SHP77 (cell line): Measurements from ENCODE around the gene PRTFDC1.

Experiments used
- DNase-seq, 2 experiments: peaks; one replicate each; lab custom pipeline; 2025; lab: John Stamatoyannopoulos, UW

Gene PRTFDC1

DNA sequence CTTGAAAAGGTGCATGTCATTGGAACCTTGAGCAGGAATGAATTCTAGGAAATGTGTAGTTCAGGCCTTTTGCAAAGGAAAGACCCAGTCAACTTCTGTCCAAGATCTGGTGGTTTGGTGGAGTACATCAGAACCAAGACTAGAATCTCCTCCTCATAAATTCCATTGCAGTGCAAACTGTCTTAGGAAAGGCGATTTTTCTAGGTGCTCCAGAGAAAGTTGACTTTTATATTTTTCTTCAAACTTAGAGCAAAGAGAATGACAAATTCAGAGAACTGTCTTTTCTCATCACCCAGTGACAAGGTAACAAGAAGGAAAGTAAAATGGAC lies 50.0 kb downstream of the PRTFDC1 start:
- no peak for DNase-seq

DNA sequence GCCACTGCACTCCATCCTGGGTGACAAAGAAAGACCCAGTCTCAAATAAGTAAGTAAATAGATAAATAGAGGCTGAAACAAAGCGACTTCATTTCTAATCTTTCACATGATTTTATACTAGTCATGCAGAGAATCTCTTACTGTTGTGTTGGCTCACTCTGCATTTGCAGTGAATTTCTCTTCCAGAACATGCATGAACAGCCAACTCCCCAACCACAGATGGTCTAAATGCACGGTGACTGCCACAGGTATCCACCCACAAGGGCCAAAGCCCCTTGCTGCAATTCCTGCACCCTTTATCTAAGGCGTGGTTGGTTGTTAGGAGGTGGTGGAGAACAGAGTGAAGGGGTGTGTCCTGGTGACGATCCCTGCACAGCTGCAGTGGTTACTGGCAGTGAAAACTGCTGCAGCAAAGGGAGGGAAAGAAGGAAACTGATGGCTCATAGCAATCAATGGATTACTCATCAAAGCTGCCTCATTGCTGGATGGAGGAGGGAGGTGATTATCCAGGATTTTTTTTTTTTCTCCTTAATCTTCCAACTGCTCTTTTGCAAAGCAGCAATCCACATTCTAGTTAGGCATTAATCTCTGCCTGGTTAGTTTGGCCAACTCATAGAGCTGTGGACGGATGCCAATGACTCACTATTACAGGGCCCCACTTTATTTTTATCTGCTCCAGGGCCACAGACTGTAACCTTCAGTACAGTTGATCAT lies 50.6 kb downstream of the PRTFDC1 start:
- DNase-seq: no peak

DNA sequence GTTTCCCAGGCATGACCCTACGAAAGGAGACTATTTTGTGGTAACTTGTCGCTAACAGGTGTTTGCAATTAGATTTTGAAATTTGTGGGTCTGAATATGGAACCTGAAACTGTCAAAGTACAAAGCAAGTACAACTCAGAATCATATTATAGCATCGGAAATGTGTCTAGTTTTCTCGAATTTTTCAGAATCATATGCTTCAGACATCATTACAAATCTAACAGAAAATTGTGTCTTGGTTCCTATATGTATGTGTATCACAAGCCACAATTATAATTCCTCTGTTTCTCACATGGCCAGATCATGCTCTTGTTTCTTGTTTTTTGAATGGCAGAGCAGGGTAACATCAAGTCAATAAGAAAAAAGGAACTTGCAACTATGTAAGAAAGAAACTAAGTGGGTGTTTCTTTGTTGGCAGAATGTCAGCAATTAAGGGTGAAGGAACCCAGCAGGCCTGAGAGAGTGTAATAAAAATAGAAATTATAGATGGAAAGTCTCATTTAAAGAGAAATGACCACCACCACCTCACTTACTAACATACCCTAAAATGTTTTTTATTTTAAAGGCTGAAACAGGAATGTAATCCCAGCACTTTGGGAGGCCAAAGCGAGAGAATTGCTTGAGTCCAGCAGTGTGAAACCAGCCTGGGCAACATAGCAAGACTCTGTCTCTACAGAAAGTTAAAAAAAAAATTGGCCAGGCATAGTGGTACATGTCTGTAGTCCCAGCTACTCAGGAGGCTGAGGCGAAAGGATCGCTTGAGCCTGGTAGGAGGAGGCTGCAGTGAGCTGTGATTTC lies 51.3 kb downstream of the PRTFDC1 start:
- DNase-seq: no peak

DNA sequence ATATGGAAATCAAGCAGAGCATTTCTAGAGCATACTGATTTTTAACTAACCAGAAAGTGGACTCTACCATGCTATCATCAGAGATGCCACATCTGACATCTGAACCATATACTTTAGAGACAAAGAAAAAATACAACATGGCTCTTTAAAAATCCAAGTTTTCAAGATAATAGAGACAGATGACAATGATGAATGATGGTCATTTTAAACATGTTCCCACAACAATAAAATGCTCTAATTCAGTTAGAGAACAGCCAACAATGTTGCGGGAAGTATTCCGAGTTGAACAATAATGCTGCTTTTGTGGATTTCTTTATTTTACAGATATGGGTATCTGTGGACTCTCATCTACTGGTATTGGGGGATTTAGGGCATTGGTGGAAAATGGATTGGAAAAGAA lies 52.8 kb downstream of the PRTFDC1 start:
- DNase-seq: no peak

DNA sequence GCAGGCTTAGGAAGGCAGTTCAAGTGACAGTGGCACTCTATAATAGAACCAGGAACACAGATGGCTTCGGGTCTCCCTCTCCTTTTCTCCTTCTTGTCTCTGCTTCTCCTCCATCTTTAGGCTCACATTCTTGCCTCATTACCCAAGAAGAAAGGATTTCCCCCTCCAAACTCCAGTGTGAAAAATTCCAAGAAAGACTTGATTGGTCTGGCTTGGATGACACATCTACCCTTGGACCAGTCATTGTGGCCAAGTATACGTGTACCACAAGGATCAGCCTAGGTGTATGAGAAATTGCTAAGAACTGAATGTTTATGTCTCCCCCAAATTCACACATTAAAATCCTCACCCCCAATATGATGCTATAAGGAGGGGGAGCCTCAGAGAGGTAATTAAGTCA lies 53.9 kb downstream of the PRTFDC1 start:
- no peak for DNase-seq

DNA sequence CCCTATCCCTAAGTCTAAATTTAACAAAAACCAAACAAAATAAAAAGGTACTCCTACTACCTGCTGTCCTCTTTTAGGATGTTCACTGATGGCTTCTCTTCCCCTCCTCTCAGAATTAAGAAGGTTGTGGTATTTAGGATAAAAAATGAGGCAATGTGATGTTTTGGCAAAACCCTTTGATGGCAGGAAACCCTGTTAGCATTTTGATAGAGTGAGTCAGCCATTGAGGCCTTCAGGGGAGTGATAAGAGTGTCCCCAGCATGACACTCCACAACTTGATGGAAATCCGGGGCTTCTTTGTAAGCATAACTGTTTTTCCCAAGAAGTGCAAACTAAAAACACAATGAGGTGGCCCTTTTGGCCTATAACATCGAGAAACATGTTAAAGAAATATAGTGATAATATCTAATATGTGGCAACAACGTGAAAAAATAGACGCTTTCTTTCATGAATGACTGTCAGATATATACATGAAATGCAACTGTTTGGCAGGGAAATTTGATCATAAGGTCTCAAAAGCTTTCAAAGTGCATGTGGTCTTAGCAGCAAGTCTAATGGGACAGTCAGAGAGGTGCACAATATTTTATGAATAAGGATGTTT lies 55.0 kb downstream of the PRTFDC1 start:
- DNase-seq: no peak

DNA sequence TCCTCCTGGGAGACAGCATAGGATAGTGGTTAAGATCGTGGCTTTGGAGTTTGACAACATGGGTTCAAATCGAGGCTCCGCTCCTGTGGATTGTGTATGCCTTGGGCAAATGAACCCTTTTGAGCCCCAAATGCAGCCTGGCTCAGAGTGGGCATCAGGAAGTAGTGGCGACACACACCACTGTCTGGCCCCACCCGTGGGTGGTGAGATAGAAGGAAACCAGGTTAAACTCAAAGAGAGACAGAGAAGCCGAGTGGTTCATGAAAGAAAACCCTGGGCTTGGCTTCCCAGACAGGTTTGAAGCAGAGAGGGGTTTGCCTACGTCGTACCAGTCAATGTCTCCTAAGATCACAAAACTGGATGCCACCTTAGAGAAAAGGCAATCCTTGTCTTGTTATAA lies 57.7 kb downstream of the PRTFDC1 start:
- no peak for DNase-seq

DNA sequence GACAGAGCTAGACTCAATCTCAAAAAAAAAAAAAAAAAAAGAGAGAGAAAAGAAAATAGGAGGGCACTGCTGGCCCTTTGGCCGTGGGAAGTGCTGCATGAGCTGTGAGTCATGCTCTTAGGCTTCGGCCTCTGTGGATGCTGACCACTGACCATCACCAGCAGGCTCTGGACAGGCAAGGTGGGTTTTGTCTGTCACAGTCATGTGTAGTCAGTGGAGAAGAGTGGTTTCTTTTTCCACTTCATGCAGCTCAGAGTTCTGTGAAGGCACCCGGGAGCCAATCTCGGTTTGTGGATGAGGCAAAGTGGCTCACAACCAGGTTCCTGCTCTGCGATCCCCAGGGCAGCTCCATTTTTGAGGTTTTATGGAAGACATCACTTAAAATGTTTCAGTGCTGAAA lies 58.1 kb downstream of the PRTFDC1 start:
- no peak for DNase-seq

DNA sequence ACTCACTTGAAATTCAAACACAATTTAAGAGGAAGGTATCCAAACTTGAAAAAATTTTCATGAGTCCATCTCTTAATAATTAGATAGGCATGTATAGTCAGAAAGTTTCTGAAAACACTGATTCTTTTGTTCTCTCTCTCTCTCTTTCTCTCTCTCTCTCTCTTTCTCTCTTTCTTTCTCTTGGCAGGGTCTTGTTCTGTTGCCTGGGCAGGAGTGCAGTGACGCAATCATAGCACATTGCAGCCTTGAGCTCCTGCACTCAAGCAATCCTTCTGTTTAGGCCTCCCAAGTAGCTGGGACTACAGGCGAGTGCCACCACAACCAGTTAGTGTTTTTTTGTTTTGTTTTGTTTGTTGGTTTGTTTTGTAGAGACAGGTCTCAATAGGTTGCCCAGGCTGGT lies 59.3 kb downstream of the PRTFDC1 start:
- no peak for DNase-seq

DNA sequence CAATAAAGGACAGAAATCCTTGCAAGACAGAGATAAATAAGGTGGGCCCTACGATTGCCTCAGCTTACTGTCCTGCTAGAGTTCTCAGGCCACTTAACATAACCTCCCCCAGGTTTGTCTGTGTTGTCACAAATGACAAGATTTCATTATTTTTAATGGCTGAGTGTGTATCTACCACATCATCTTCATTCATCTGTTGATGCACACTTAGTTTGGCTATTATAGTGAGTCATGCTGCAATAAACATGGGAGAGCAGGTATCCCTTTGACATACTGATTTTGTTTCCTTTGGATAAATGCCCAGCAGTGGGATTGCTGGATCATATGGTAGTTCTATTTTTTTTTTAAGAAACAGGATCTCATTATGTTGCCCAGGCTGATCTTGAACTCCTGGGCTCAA lies 60.6 kb downstream of the PRTFDC1 start:
- DNase-seq: peak; percentile 31 to 36

DNA sequence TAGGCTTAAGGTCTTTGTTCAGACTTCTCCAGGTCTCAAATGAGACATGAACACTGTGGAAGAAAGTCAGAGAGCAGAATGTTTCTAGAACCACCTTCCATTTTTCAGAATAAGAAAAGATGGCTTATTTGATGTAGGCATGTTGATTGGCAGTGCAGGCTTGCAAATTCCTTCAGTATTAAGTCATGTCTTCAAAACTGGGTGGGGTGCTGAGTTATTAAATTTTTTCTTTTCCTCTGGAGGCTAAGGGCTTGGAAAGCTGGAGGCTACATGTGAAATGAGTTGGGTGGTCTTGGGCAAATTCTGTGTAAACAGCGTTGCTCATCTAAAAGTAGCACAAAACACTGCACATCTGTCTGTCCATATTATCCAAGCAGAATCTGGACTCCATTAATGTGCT lies 62.8 kb downstream of the PRTFDC1 start:
- no peak for DNase-seq

DNA sequence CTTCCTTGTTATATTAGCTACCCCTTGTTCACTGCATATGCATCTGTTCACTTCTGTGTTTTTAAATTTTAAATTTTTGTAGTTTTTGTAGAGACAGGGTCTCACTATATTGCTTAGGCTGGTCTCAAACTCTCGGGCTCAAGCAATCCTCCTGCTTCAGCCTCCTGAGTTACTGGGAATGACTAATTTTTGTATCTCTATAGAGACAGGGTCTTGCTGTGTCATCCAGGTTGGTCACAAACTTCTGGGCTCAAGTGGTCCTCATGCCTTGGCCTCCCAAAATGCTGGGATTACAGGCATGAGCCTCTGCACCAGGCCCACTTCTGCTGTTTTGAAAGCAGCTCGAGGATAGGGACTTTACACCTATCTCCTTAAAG lies 64.6 kb downstream of the PRTFDC1 start:
- DNase-seq: no peak

DNA sequence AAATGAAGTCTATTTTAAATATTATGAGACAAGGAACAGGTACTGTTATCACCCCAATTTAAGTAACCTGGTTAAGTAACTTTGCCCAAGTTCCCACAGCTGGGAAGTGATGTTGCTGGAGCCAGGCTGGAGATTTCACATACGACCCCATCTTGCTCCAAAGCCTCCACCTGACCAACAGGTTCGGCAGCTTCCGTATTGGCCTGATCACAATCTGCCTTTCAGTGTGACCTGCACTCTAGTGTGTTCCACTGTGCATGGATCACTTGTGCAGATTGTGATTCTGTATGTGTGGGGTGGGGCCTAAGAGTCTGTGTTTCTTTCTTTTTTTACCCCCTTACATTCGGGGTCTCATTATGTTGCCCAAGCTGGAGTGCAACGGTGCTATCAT lies 66.1 kb downstream of the PRTFDC1 start:
- no peak for DNase-seq

DNA sequence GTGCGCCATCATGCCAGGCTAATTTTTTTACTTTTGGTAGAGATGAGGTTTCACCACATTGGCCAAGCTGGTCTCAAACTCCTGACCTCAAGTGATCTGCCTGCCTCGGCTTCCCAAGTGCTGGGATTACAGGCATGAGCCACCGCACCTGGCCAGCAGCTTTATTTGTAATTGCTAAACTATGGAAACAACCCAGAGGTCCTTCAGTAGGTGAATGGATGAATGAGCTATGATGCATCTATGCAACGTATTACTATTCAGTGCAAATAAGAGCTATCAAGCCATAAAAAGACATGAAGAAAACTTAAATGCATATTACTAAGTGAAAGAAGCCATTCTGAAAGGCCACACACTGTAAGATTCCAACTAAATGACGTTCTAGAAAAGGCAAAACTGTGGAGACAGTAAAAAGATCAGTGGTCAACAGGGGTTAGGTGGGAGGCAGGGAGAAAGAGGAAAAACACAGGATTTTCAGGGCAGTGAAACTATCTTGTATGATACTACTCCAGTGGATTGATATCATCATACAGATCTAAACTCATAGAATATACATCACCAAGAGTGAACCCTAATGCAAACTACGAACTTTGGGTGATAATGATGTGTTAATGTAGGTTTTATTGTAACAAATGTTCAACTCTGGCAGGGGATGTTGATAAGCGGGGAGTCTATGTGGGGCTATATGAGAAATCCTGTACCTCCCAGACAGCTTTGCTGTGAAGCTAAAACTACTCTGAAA lies 66.7 kb downstream of the PRTFDC1 start:
- no peak for DNase-seq

DNA sequence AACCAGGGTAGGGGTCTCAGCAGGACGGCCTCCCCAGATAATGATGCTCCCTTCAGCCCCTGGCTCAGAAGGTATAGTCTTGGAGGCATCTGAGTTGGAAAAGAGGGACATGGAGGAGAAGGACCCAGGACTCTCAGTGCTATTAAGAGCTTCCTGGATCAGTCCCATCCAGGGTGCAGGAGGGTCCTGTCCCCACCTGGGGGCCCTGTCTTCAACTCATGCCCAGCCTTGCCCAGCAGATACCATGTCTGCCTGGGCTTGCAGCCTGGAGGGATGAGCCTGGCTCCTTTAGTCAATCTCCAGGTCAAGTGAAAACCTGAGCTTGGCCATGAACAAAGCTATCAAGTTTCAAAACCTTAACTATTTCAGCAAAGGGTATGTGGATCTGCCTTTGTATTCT lies 67.6 kb downstream of the PRTFDC1 start:
- DNase-seq: no peak

DNA sequence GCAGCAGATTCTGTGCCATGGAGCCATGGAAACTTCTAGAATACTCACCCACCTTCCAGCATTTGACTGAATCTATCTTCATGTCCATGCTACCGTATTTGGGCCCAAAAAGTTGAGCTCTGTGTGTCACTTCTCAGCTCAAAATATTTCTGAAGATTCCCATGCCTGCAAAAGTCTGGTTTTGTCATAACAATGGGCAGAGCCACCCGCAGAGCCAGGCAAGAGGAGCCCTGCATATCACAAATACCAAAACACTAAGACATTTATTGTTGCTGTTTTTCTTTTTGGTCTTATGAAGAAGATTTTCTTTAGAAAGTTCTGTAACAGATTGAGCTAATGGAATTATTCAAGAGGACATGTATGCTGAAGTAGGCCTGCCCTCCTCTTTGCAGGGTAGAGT lies 68.1 kb downstream of the PRTFDC1 start:
- no peak for DNase-seq

DNA sequence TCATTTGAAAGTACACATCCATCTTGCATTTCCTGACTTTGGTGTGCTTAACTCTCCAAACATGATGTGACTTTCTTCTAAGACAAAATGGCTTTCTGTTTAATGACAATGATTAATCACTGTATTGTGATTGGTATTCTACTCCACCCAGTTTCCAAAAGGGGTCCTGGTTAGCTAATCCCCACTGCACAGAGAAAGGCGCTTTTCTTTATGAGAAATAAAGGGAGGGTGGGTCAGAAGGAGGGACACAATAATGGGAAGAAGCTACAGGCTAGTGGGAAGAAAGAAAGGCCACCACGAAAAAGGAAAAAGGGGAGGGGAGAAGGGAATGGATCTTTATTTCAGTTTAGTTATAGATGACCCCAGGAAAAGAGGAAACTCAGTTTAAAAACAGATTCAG lies 69.2 kb downstream of the PRTFDC1 start:
- no peak for DNase-seq

DNA sequence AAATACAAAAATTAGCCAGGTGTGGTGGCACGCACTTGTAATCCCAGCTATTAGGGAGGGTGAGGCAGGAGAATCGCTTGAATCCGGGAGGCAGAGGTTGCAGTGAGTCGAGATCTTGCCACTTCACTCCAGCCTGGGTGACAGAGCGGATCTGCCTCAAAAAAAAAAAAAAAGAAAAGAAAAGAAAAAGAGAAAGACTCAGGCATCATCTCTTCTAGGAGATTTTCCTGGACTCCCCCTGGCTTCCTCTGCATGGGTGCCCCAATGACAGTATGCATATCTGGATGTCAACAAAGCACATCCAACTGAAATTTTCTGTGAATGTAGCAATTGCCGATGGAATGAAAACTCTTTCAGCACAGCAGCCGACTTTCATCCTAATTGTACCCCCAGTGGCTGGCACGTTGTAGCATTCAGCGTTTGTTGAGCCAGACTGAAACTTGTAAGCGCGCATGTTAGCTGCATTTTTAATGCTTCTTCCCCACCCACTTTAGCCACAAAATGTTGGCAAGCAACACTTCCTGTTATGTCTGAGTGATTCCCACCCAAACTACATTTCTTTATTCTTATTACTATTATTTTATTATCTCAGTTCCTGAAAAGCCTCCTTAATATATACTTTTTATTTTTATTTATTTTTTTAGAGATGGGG lies 70.2 kb downstream of the PRTFDC1 start:
- DNase-seq: no peak

DNA sequence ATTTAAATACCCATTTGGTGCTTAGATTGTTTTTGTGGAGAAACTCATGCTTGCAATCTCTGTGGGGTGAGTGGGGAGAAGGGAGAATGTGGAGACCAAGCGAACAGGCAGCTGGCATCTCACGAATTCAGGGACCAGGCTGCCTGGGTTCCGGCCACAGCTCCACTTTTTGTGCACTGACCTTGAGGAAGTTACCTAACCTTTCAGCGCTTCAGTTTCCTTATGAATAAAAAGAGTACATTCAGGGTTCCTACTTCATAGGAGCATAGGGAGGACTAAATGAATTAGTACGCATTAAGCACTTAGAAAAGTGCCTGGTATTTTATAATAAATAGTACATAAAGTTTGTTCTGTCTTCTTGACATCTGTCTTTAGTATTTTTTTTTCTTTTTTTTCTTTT lies 72.5 kb downstream of the PRTFDC1 start:
- no peak for DNase-seq

DNA sequence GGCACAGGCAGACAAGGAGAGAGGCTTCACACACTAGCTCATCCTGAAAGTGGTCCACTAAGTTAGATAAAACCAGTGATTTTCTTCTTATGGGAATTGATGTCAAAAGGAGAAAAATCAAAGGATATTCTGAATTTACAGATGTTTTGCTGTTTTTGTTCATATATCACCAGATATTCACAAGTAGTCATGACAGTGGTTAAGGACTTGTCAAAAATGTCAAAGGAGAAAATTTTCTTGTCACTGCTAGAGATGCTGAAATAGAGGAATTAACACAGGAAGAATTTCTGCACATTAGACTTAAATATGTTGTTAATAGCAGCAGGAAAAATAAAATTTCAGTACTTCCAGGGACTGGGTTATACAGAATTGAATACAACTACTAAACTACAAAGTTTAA lies 78.3 kb downstream of the PRTFDC1 start:
- no peak for DNase-seq

DNA sequence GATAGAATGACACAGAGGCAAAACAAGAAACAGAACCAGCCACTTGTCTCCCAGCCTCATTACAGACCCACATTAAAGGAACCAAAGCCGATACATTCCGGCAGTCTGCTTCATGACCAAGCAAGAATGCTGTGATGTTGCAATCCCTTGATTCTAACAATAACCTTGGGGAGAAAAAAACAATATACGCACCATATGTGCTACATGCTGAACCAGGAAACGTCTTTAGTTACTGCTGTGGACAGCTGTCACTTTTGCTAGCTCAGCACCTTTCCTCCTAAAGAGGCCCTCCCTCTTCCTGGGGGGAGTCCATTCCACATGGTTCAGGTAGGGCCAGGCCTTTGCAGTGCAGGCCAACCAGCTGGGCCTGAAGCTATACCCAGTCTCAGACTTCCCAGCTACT lies 79.1 kb downstream of the PRTFDC1 start:
- DNase-seq: no peak

DNA sequence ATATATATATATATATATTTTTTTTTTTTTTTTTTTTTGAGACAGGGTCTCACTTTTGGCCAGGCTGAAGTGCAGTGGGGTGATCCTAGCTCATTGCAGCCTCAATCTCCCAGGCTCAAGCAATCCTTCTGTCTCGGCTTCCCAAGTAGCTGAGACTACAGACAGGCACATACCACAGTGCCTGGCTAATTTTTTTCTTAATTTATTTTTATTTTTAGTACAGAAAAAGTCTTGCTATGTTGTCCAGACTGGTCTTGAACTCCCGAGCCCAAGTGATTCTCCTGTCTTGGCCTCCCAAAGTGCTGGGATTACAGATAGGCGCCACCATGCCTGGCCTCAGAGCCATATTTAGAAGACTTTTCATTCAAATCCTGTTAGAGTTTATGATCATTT lies 79.6 kb downstream of the PRTFDC1 start:
- no peak for DNase-seq
